ENCODE measurements around the gene SNPH. TPM values are rescaled to one million over a fixed set of nuclear protein-coding genes. Genes with fewer than 3 reads are reported as not detected.

SNPH gene
- total and polyA plus RNA-seq, 2 of the 4 experiments (the other 2 are of a cell fraction) = 3.1 to 4.5 TPM

- H3K36me3 ChIP-seq (ENCODE audit: control insufficient read depth, insufficient read depth, low read length) = peaks cover 1% of the 10 kb centered on the region; the same call in 1 of the 2 replicates
- H3K14ac ChIP-seq (replicated peaks; ENCODE audit: low read depth, low read length) = no peak overlapping the region
- no peak overlapping the region for H3K9ac ChIP-seq (ENCODE audit: low read depth, low read length)
- no peaks in the 10 kb centered on the region for H3K27me3 ChIP-seq (ENCODE audit: control insufficient read depth, insufficient read depth, low read length)
- no peak overlapping the region for H4K91ac ChIP-seq (ENCODE audit: insufficient read depth, low read depth, low read length)
- H3K4me2 ChIP-seq (ENCODE audit: low read depth, low read length) = no peak overlapping the region
- no peak overlapping the region for H2BK15ac ChIP-seq (ENCODE audit: low read depth, low read length)
- no peak overlapping the region for H3K4me3 ChIP-seq (ENCODE audit: insufficient read depth, low read depth, low read length)
- no peak overlapping the region for H2BK5ac ChIP-seq (ENCODE audit: low read depth, low read length, poor library complexity, severe bottlenecking)
- intact Hi-C loops (cut with micrococcal nuclease) (no loop called here), dilution Hi-C loops (cut with HindIII; ENCODE audit: low sequenced_read_pairs, unreplicated experiment) (no loop called here), in situ Hi-C loops (cut with MboI; ENCODE audit: low sequenced_read_pairs) (no loop called here)
- H2BK120ac ChIP-seq (ENCODE audit: low read depth, low read length) = no peak overlapping the region
- ChIA-PET POLR2A (ENCODE audit: unreplicated experiment) (no interaction called here), CTCF (interaction anchor here (1.5 kb wide), 1 partner anchor 9 kb away, joined by 4 read pairs; no protein-coding TSS in a partner anchor)
- no peak overlapping the region for H3K18ac ChIP-seq (ENCODE audit: low read depth, low read length)
- peaks cover 2% of the 10 kb centered on the region; the same call in 1 of the 2 replicates for H3K4me1 ChIP-seq (ENCODE audit: control insufficient read depth, insufficient read depth, low read length)
- peaks cover 14 to 23% of the 10 kb centered on the region in 2 experiments for H3K79me1 ChIP-seq (ENCODE audit: low read depth in 1 of 2, low read length in 2 of 2)
- BruUV-seq (replicated peaks) = no TSS peak
- no peak overlapping the region for H3K23ac ChIP-seq (ENCODE audit: low read depth, low read length)
- TF ChIP-seq, protein P1, sequence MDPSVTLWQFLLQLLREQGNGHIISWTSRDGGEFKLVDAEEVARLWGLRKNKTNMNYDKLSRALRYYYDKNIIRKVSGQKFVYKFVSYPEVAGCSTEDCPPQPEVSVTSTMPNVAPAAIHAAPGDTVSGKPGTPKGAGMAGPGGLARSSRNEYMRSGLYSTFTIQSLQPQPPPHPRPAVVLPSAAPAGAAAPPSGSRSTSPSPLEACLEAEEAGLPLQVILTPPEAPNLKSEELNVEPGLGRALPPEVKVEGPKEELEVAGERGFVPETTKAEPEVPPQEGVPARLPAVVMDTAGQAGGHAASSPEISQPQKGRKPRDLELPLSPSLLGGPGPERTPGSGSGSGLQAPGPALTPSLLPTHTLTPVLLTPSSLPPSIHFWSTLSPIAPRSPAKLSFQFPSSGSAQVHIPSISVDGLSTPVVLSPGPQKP (IDR thresholded peaks at IDR 0.05; ENCODE audit: borderline replicate concordance, low read depth, low read length) = no peak
- TF ChIP-seq CEBPB (IDR thresholded peaks at IDR 0.05; ENCODE audit: low read depth, low read length) (no peak), RCOR1 (IDR thresholded peaks at IDR 0.05; ENCODE audit: insufficient replicate concordance, low read length) (no peak), MXI1 (IDR thresholded peaks at IDR 0.05; ENCODE audit: borderline replicate concordance, low read depth, low read length) (no peak), MAFK (IDR thresholded peaks at IDR 0.05; ENCODE audit: low read depth, low read length) (no peak), RAD21 (IDR thresholded peaks at IDR 0.05; ENCODE audit: low read length) (no peak)
- no peak overlapping the region for H4K8ac ChIP-seq (ENCODE audit: low read depth in 2 of 2, low read length in 2 of 2)
- H2AFZ ChIP-seq (replicated peaks; ENCODE audit: low read length, poor library complexity) = no peak overlapping the region
- H2BK20ac ChIP-seq (ENCODE audit: low read depth, low read length) = no peak overlapping the region
- no peak overlapping the region for H2AK5ac ChIP-seq (ENCODE audit: low read depth, low read length)
- no peak overlapping the region for H3K56ac ChIP-seq (ENCODE audit: extremely low read depth, insufficient read depth, low read length)
- no peak overlapping the region for H4K5ac ChIP-seq (ENCODE audit: low read depth, low read length)
- DNase-seq (no peak), ATAC-seq (ENCODE audit: low read depth) (no peak)
- H4K20me1 ChIP-seq (ENCODE audit: insufficient read depth, low read length) = peaks cover 13% of the 10 kb centered on the region; the same call in 1 of the 2 replicates
- WGBS, 2 experiments (ENCODE audit: extremely low coverage in 2 of 2, insufficient read length in 1 of 2) = 88% methylated on average over 5 of the region's 14 CpGs; no CpG with 5 or more reads in 1 of the 2 experiments
- H3K27ac ChIP-seq (ENCODE audit: insufficient read depth, low read length) = no peak overlapping the region
- H3K4ac ChIP-seq (ENCODE audit: low read depth, low read length) = no peak overlapping the region
- H3K9me3 ChIP-seq (ENCODE audit: control insufficient read depth, insufficient read depth, low read length) = no peaks in the 10 kb centered on the region
- H3K9me1 ChIP-seq (ENCODE audit: insufficient read depth, low read length) = peaks cover 18% of the 10 kb centered on the region
- no peak overlapping the region for H2AK9ac ChIP-seq (replicated peaks; ENCODE audit: low read depth, low read length, poor library complexity)
Measured at GRCh38 chr20:1274485-1275311, 8.6 kb downstream of the SNPH start.

Measured in IMR-90 (cell line).